ENCODE data around the gene CBFA2T3.

Gene CBFA2T3

DNA sequence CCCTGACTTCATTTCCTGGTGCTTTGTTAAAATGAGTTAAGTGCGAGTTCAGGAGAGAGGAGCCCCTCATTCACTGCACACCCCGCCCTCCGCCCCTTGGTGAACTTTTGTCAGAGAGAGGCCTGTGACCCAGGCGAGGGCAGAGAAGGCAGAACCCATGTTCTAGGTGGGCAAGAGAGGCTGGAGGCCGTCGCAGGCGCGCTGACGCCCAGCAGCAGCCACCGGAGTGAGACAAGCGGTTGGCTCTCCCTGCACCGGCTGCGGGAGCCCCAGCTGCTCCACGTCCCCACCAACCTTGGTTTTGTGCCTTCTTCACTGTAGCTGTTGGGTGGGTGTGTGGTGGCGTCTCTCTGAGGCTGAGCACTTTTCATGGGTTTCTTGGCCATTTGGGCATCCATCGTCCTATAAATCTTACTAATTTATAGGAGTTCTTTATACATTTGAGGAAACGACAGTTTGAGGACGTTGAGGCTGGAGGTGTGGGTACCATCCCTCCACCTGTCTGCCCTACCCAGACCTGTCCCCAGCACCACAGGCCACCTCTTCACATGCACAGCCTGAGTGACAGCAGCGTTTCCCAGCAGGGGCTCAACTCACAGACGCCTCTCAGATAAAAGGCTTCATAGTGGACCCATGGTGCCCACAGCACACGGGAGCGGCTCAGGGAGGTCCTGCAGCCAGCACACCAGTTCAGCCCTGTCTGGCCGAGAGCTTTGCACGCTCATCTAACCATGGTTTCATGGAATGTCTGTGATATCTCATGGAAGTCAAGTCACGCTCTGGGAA, 45.2 kb upstream of the CBFA2T3 start:
- Histone ChIP-seq H2AFZ (ENCODE audit: low read depth, low read length) (no peak overlapping the region), H3K4me1 (ENCODE audit: insufficient read depth, low read length) (no peaks in the 10 kb centered on the region), H3K27ac (ENCODE audit: low read length) (no peak overlapping the region), H3K4me3 (ENCODE audit: low read depth in 1 of 2, low read length in 2 of 2) (no peak overlapping the region), H3K36me3 (ENCODE audit: insufficient read depth, low read length) (no peaks in the 10 kb centered on the region), H3K9ac (ENCODE audit: low read depth, low read length) (no peak overlapping the region), H3K4me2 (ENCODE audit: insufficient read depth, low read length) (no peak overlapping the region), H3K9me3 (ENCODE audit: insufficient read depth, low read length, severe bottlenecking) (peaks cover 12% of the 10 kb centered on the region), H3K79me2 (ENCODE audit: insufficient read depth, low read length) (no peaks in the 10 kb centered on the region), H4K20me1 (ENCODE audit: insufficient read depth, low read length) (no peaks in the 10 kb centered on the region), H3K27me3 (ENCODE audit: insufficient read depth, low read length, poor library complexity) (no peaks in the 10 kb centered on the region)
- DNase-seq: no peak
- TF ChIP-seq, protein P1, sequence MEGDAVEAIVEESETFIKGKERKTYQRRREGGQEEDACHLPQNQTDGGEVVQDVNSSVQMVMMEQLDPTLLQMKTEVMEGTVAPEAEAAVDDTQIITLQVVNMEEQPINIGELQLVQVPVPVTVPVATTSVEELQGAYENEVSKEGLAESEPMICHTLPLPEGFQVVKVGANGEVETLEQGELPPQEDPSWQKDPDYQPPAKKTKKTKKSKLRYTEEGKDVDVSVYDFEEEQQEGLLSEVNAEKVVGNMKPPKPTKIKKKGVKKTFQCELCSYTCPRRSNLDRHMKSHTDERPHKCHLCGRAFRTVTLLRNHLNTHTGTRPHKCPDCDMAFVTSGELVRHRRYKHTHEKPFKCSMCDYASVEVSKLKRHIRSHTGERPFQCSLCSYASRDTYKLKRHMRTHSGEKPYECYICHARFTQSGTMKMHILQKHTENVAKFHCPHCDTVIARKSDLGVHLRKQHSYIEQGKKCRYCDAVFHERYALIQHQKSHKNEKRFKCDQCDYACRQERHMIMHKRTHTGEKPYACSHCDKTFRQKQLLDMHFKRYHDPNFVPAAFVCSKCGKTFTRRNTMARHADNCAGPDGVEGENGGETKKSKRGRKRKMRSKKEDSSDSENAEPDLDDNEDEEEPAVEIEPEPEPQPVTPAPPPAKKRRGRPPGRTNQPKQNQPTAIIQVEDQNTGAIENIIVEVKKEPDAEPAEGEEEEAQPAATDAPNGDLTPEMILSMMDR (IDR thresholded peaks at IDR 0.05; ENCODE audit: borderline replicate concordance, extremely low read depth, low read length, poor library complexity, severe bottlenecking): no peak
- TF ChIP-seq EZH2 (IDR thresholded peaks at IDR 0.05; ENCODE audit: borderline replicate concordance, low read depth, low read length, severe bottlenecking): no peak
- no peak for ATAC-seq (ENCODE audit: insufficient read depth, low read depth)

DNA sequence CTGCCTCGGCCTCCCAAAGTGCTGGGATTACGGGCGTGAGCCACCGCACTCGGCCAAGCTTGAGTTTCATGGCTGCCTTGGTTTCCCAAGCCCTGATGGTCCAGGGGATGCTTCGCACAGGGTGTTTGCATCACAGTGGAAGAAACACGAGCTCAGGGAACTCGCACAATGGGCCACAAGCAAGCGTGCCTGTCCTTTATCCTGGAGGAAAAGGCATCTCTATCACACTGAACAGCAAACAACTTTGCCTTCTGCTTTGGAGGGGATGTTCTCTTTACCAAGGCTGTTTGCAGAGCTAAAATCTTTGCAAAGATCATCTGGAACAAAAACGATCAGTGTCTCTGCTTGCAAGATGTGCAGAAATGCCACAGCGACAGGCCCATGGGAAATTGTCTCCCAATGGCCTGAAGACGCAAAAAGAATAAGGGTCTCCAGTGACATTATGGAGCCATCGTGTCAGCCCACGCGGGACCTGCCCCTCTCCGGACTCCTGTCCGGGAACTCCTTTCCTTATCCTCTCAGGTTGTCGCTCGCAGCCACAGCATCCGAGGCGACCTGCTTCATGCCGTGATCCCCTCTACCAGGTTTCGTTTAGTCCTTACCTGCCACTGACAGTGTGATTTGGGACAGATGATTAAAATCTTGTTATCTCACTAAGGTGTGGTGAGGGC, 44.1 kb upstream of the CBFA2T3 start:
- Histone ChIP-seq H2AFZ (ENCODE audit: low read depth, low read length) (no peak overlapping the region), H3K4me1 (ENCODE audit: insufficient read depth, low read length) (no peaks in the 10 kb centered on the region), H3K4me3 (ENCODE audit: low read depth in 1 of 2, low read length in 2 of 2) (no peak overlapping the region), H3K27ac (ENCODE audit: low read length) (no peak overlapping the region), H3K27me3 (ENCODE audit: insufficient read depth, low read length, poor library complexity) (no peaks in the 10 kb centered on the region), H3K9me3 (ENCODE audit: insufficient read depth, low read length, severe bottlenecking) (peaks cover 2% of the 10 kb centered on the region), H3K9ac (ENCODE audit: low read depth, low read length) (no peak overlapping the region), H3K4me2 (ENCODE audit: insufficient read depth, low read length) (no peak overlapping the region), H3K36me3 (ENCODE audit: insufficient read depth, low read length) (no peaks in the 10 kb centered on the region), H4K20me1 (ENCODE audit: insufficient read depth, low read length) (no peaks in the 10 kb centered on the region), H3K79me2 (ENCODE audit: insufficient read depth, low read length) (no peaks in the 10 kb centered on the region)
- no peak for TF ChIP-seq EZH2 (IDR thresholded peaks at IDR 0.05; ENCODE audit: borderline replicate concordance, low read depth, low read length, severe bottlenecking)
- TF ChIP-seq, protein P1 (IDR thresholded peaks at IDR 0.05; ENCODE audit: borderline replicate concordance, extremely low read depth, low read length, poor library complexity, severe bottlenecking): no peak
- DNase-seq (no peak), ATAC-seq (ENCODE audit: insufficient read depth, low read depth) (no peak)

DNA sequence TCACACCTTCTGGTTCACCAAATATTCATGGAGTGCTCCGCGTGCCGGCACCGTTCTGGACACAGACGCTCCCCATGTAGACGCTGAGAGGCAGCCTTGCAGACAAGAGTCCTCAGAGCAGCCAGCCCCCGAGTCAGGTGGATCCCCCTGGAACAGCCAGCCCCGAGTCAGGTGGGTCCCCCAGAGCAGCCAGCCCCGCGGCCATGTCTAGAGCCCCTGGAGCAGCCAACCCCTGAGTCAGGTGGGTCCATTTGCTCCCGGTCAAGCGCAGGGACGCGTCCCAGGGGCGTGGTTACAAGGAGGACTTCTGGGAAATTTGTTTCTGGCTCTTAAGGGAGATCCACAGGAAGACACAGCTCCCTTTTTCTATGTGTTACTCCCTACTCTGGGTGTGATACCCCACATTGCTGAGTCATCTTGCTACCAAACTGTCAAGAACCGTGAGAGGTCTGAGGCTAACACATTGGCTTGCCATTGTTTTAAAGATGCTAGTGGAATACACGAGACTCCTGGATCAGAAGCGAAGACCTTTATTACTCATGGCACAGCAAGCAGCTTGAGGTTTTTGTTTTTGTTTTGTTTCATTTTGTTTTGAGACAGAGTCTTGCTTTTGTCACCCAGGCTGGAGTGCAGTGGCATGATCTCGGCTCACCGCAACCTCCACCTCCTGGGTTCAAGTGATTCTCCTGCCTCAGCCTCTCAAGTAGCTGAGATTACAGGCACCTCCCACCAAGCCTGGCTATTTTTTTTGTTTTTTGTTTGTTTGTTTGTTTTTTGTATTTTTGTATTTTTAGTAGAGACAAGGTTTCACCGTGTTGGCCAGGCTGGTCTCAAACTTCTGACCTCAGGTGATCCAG, 43.3 kb upstream of the CBFA2T3 start:
- no peaks in the 10 kb centered on the region for H3K9me3 ChIP-seq (ENCODE audit: insufficient read depth, low read length, severe bottlenecking)
- no peak for DNase-seq
- H3K4me2 ChIP-seq (ENCODE audit: insufficient read depth, low read length): no peak overlapping the region
- H3K36me3 ChIP-seq (ENCODE audit: insufficient read depth, low read length): no peaks in the 10 kb centered on the region
- no peaks in the 10 kb centered on the region for H3K27me3 ChIP-seq (ENCODE audit: insufficient read depth, low read length, poor library complexity)
- ATAC-seq (ENCODE audit: insufficient read depth, low read depth): no peak
- H3K9ac ChIP-seq (ENCODE audit: low read depth, low read length): no peak overlapping the region
- H3K79me2 ChIP-seq (ENCODE audit: insufficient read depth, low read length): no peaks in the 10 kb centered on the region
- no peaks in the 10 kb centered on the region for H4K20me1 ChIP-seq (ENCODE audit: insufficient read depth, low read length)
- H3K27ac ChIP-seq (ENCODE audit: low read length): no peak overlapping the region
- H3K4me3 ChIP-seq (ENCODE audit: low read depth in 1 of 2, low read length in 2 of 2): no peak overlapping the region
- TF ChIP-seq EZH2 (IDR thresholded peaks at IDR 0.05; ENCODE audit: borderline replicate concordance, low read depth, low read length, severe bottlenecking): no peak
- TF ChIP-seq, protein P1 (IDR thresholded peaks at IDR 0.05; ENCODE audit: borderline replicate concordance, extremely low read depth, low read length, poor library complexity, severe bottlenecking): no peak
- H2AFZ ChIP-seq (ENCODE audit: low read depth, low read length): no peak overlapping the region
- H3K4me1 ChIP-seq (ENCODE audit: insufficient read depth, low read length): no peaks in the 10 kb centered on the region

All from DND-41 (cell line).